Suppressor macrophage treated with lipopolysaccharide for 1 hour (primary cell): ENCODE data around the gene AMMECR1.

Experiments used
- DNase-seq, 3 donors: peaks; one replicate each; pipeline ENCODE4 v3.0.0-alpha.2; 2020 to 2022

Gene AMMECR1

GRCh38 chrX:110208092-110208491 is 109.8 kb downstream of the AMMECR1 start:
- no peak for DNase-seq

- no peak for DNase-seq
Measured at GRCh38 chrX:110204986-110205385, 112.9 kb downstream of the AMMECR1 start.

GRCh38 chrX:110201799-110202198 is 116.1 kb downstream of the AMMECR1 start:
- DNase-seq: no peak

DNA sequence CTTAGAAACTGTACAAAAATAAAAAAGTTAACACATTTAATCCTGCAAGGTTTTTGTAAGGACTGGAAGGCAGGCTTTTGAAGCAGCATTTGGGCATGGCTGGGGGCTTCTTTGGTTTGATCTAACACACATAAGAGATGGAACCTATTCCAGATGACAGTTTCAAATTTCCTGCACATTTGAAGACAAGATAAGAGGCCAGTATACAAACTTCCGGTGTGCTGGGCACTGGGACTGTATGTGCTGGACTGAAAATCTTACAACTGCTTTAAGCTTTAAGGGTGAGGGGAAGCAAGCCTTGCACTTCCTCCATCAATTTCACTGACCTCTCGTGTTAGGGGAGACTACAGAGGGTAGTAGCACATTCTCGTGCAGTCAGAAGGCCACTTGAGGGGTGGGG is 122.9 kb downstream of the AMMECR1 start:
- DNase-seq: no peak

DNA sequence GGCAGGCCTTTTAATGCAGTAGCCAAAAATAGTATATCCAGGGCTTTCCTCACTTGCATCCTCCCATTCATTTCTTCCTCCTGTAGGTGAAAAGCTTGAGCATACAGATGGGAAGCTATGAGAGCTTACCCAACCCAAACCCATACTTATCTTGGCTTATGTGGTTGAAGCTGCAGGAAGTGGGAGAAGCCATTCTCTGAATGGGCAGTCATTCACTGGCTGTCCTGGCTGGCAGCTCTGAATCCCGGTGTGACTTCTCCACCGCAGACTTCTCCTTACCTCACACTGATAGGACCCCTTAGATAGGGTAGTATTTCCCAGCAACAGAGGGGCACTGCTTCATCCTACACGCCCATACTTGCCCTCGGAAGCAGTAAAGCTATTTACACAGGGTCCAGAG is 125.4 kb downstream of the AMMECR1 start:
- no peak for DNase-seq

- peak; percentile 51 to 82 (median 59) for DNase-seq
Measured at GRCh38 chrX:110188701-110189558, 129.0 kb downstream of the AMMECR1 start.

GRCh38 chrX:110183314-110183713 is 134.6 kb downstream of the AMMECR1 start:
- DNase-seq: no peak

GRCh38 chrX:110182865-110183264 is 135.0 kb downstream of the AMMECR1 start:
- no peak for DNase-seq

DNA sequence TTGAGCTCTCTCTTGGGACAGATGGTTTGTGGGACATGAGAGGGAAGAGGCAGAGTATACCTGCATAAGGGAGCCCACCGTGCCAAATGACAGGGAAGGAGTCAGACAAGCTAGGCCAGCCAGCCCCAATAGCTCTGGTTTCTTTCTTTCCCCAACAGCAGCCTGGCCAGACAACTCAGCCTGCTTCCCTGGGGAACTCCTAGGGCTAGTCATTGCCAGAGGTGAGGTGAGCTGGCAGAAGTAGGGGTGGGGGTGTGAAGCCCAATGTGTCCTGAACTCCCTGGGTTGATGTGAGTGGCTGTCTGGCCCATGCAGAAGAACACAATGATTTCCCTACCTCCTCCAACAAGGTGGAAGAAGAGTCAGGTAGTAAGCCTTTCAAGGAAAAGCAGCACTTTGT is 135.5 kb downstream of the AMMECR1 start:
- no peak for DNase-seq

DNA sequence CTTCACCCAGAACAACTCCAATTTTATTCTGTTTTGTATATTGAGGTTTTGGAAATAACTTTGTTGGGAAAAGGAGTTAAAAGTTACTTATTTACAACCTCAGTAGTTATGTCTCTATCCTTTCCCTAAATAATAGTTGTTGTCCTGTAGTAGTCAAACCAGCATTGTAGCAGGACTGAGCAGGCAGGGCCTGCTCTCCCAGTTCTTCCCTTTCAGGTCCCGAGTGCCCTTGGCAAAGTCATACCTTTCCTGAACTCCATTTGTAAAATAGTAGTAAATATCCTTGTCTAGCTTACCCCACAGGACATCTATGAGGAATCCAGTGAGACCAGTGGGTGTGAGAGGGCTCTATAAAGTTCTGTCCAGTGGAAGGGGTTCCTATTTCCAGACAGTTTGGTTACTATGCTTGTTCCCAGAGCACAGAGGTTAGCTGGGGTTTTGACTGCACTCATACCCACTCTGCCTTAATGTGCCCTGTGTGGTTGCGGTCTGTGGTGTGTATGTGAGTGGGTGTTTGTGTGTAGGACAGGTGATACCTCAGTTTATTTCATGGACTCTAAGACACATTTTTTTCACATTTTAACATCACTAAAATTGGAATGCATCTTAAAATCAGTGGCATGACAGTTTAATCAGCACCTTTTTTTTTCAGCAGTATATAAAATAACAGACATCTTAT is 136.3 kb downstream of the AMMECR1 start:
- no peak for DNase-seq

- no peak for DNase-seq
Measured at GRCh38 chrX:110180928-110181310, 137.0 kb downstream of the AMMECR1 start.

DNA sequence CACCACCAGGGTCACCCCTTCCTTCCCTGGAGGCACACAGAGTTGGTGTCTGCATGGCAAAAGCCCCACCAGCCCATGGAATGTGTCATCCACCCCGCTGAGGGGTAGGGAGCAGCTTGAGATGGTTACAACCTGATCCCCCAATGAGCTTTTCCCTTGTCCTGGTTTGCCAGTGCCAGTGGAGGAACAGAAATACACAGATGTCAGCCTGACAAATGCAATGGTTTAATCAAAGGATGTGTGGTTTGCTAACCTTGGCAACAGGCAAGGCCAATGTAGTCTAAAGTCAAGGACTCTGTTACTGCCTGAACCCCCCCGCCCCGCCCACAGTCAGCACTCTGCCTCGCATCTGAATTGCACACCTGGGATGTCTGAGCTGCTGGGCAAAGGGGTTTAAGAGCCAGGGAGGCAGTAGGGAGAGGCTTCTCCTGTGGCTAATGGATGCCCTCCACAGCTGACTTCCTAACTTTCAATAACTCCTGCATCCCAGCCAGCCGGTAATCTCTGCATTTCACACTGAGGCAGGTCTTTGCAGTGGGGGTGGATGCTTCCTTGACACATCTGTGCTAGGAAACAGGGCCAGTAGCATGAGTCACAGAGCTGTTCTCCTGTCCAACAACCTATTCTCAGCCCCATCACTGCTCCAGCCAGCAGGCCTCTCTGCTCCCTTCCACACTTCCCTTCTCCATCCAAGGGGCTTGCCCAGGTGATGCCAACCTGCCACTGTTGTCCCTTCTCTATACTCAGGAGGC is 137.5 kb downstream of the AMMECR1 start:
- no peak for DNase-seq

GRCh38 chrX:110178179-110178865 is 139.6 kb downstream of the AMMECR1 start:
- no peak for DNase-seq

- DNase-seq: no peak
Measured at GRCh38 chrX:110175696-110176095, 142.2 kb downstream of the AMMECR1 start.

DNA sequence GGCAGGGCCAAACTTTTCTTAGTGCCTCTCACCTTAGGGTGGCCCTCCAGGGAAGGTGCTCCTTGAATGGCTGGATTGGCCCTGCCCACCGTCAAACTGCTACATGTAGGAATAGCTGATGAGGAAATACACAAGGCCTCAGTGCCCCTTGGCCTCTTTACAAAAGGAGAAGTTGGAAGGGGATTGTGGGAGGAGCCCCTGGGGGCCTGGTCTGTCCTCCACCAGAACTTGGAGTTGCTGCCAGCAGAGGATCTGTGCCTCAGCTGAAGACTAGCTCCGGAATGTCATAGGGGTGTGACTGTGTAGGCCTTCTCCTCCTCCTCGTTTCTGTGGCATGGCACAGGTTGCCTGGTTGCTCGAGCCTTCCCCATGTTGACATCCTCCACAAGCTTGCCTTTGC is 142.7 kb downstream of the AMMECR1 start:
- peak; percentile 32 to 44 (median 32) for DNase-seq

DNA sequence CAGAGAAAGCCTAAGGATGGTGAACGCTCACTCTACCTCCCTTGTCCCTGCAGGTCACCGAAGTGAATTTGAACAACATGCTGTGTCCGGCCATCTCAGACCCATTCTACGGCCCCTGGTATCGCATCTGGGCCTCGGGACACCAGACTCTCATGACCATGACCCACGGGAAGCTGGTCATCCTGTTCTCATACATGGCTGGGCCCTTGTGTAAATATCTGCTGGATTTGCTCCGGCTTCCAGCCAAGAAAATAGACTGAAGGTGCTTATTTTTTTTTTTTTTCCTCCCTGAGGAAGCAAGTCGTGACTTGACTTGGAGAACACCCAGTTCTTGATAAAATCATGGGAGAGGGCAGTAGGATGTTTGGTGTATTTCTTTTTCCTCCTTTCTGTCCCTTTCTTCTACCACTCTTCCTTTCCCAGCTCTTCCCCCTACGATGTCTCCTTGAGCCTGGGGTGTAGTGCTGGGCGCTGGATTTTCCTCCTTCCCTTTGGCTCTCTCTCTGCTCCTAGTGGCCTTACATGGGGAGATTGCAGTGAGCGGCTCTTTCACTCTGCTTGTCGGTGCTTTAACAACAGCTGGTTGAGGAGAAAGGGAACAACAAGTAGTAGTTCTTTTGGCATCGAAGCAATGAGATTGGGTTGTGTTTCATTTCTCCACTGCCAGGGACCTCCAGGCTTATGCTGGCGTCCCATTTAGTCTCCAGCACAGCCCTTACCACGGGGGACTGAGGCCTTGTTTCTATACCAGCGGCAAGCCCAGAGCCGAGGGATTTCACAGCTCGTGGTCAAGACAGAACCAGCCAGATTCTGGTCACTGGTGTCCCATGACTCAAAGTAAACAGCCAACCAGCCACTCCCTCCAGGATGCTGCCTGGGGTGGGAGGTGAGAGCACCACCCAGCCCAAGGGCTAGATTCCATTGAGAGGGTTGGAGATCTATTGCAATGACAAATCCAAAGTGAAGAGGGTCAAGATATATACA is 144.4 kb downstream of the AMMECR1 start:
- no peak for DNase-seq

GRCh38 chrX:110172215-110172614 is 145.7 kb downstream of the AMMECR1 start:
- DNase-seq: no peak

- no peak for DNase-seq
Measured at GRCh38 chrX:110171442-110171841, 146.4 kb downstream of the AMMECR1 start.

DNA sequence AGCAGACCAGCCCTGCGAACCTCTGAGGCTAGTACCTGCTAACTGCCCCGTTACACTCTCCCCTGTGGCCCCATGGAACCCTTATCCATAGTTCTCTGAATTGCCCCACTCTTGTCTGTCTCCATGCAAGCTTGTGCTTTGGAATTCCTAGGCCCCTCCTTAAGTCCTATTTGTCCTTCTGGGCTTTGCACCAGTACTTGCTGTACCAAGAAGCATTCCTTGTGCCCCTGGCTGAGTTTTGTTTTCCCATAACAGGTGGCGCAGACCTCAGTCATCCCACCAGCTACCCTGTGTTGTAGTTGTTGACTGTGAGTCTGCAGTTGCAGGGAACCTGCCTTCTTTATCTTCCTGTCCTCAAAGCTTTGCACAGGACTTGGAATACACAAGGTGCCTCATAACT is 147.9 kb downstream of the AMMECR1 start:
- no peak for DNase-seq

- DNase-seq: peak; percentile 23 to 64 (median 42)
Measured at GRCh38 chrX:110168585-110168984, 149.3 kb downstream of the AMMECR1 start.

- peak; percentile 32 to 59 (median 36) for DNase-seq
Measured at GRCh38 chrX:110167952-110168451, 149.9 kb downstream of the AMMECR1 start.
